Endothelial cell of umbilical vein (primary cell): Measurements from ENCODE around the gene VPS4A. TPM values are rescaled to one million over a fixed set of nuclear protein-coding genes. Genes with fewer than 3 reads are reported as not detected.

Experiments
- BruUV-seq: library from RNA; stranded (reverse); fragments of 400-500 nt; replicated peaks from 2 replicates; lab custom pipeline; 2021; lab: Mats Ljungman, UMichigan
- CTCF ChIA-PET: fragments of 300-600, 350-600 bp; sonication (Branson Sonifier 250); formaldehyde crosslinking; loops from one replicate; lab custom pipeline; 2021; ENCODE audit warnings: antibody characterized with exemption, inconsistent platforms; lab: Charles Lee
- POLR2A ChIA-PET: fragments of 300-600, 350-600 bp; sonication (Branson Sonifier 250); formaldehyde crosslinking; loops from one replicate; lab custom pipeline; 2021; ENCODE audit warnings: antibody characterized with exemption, inconsistent platforms; lab: Charles Lee
- DNase-seq: peaks from one replicate; pipeline ENCODE4 v3.0.0-alpha.2; 2011; ENCODE audit warnings: low read depth, low spot score
- FAIRE-seq: peaks from 2 replicates; lab custom pipeline; 2011; peaks lifted over from hg19 to GRCh38; lab: Jason Lieb, UNC
- H2AFZ ChIP-seq: 2 replicates; pipeline ENCODE4 v1.6.0; 2012; ENCODE audit warnings: low read depth, low read length, control low read depth, inconsistent platforms
- H3K27ac ChIP-seq: 2 replicates; pipeline ENCODE4 v1.5.1; 2011; ENCODE audit warnings: low read depth, mild to moderate bottlenecking, control low read depth, low read length, moderate library complexity; ENCODE audit not compliant: insufficient read depth
- H3K27me3 ChIP-seq, 2 experiments: 2 replicates each; pipeline versions ENCODE4 v1.6.0 to v1.6.1; 2011; ENCODE audit warnings: low read length in 2 of 2, mixed read lengths in 1 of 2; ENCODE audit not compliant: control insufficient read depth in 2 of 2, insufficient read depth in 2 of 2
- H3K36me3 ChIP-seq, 2 experiments: 2 replicates in 1 of 2; 3 replicates in 1 of 2; pipeline ENCODE4 v1.5.1; 2011; ENCODE audit warnings: low read length in 2 of 2, mild to moderate bottlenecking in 1 of 2, moderate library complexity in 1 of 2; ENCODE audit not compliant: control insufficient read depth in 2 of 2, insufficient read depth in 2 of 2; ENCODE audit errors: extremely low read depth in 1 of 2
- H3K4me1 ChIP-seq: 3 replicates; pipeline ENCODE4 v1.5.1; 2011; ENCODE audit warnings: mild to moderate bottlenecking, low read length; ENCODE audit not compliant: control insufficient read depth, insufficient read depth; ENCODE audit errors: extremely low read depth
- H3K4me2 ChIP-seq: 2 replicates; pipeline ENCODE4 v1.6.1; 2011; ENCODE audit warnings: low read length, control low read depth, mixed read lengths; ENCODE audit not compliant: insufficient read depth
- H3K4me3 ChIP-seq, 3 experiments: fragments of 200-600 bp in 1 of 3; sonication (generic), shearing (Covaris generic) in 1 of 3; replicated peaks in 1 of 3; 2 replicates each; pipeline ENCODE4 v1.5.1; 2011 to 2016; ENCODE audit warnings: control low read depth in 3 of 3, low read length in 3 of 3, mild to moderate bottlenecking in 2 of 3, inconsistent platforms in 1 of 3, low read depth in 1 of 3, moderate library complexity in 1 of 3; ENCODE audit not compliant: insufficient read depth in 1 of 3
- H3K79me2 ChIP-seq: 2 replicates; pipeline ENCODE4 v1.6.0; 2012; ENCODE audit warnings: low read length, inconsistent platforms; ENCODE audit not compliant: control insufficient read depth, insufficient read depth
- H3K9ac ChIP-seq: replicated peaks from 2 replicates; pipeline ENCODE3; 2011; ENCODE audit warnings: low read length, control low read depth; ENCODE audit not compliant: insufficient read depth; ENCODE audit errors: extremely low read depth
- H3K9me1 ChIP-seq: replicated peaks from 3 replicates; pipeline ENCODE4 v1.6.0; 2011; ENCODE audit warnings: mild to moderate bottlenecking, low read length; ENCODE audit not compliant: control insufficient read depth, insufficient read depth; ENCODE audit errors: extremely low read depth
- H3K9me3 ChIP-seq: replicated peaks from 2 replicates; pipeline ENCODE4 v1.5.1; 2012; ENCODE audit warnings: low read length, inconsistent platforms; ENCODE audit not compliant: control insufficient read depth, insufficient read depth
- H4K20me1 ChIP-seq: replicated peaks from 2 replicates; pipeline ENCODE3; 2011; ENCODE audit warnings: mild to moderate bottlenecking, low read length; ENCODE audit not compliant: control insufficient read depth, insufficient read depth; ENCODE audit errors: extremely low read depth
- EZH2 ChIP-seq: IDR thresholded peaks from 2 replicates; pipeline ENCODE4 v1.6.1; 2012; ENCODE audit warnings: borderline replicate concordance, low read depth, mild to moderate bottlenecking, moderate library complexity, low read length, inconsistent platforms; ENCODE audit not compliant: severe bottlenecking
- GATA2 ChIP-seq: IDR thresholded peaks from 2 replicates; pipeline ENCODE4 v1.7.0; 2011; ENCODE audit warnings: low read depth, mild to moderate bottlenecking, moderate library complexity, mixed read lengths, low read length; ENCODE audit not compliant: insufficient read length, insufficient read depth
- JUN ChIP-seq: IDR thresholded peaks from 2 replicates; pipeline ENCODE4 v1.6.1; 2011; ENCODE audit warnings: borderline replicate concordance, low read depth; ENCODE audit not compliant: insufficient read length, insufficient read depth
- MYC ChIP-seq: IDR thresholded peaks from one replicate; pipeline ENCODE4 v1.6.1; 2011; ENCODE audit warnings: mild to moderate bottlenecking, low read depth, low read length
- POLR2A ChIP-seq: IDR thresholded peaks from 2 replicates; pipeline ENCODE4 v1.6.1; 2012; ENCODE audit warnings: low read depth, mild to moderate bottlenecking, control low read depth, low read length
- POLR2AphosphoS5 ChIP-seq: IDR thresholded peaks from 2 replicates; pipeline ENCODE4 v1.6.1; 2012; ENCODE audit warnings: low read depth, mild to moderate bottlenecking, control low read depth, low read length, moderate library complexity; ENCODE audit not compliant: insufficient read depth
- dilution Hi-C: fragments of 300-500 bp; cut with MboI; formaldehyde crosslinking; loops from one replicate; pipeline ENCODE4 v1.15.0; 2019; ENCODE audit warnings: low sequenced_read_pairs; ENCODE audit not compliant: extremely low pct_ligation_motif_present
- intact Hi-C: fragments of 100-400 bp; cut with micrococcal nuclease; formaldehyde crosslinking; loops from one replicate; pipeline ENCODE4 v1.10.0; 2022
- polyA plus RNA-seq, 4 experiments: library from polyadenylated mRNA; depleted of rRNA in 3 of 4; stranded (reverse) in 3 of 4; unstranded in 1 of 4; fragments of >200 nt; gene quantifications; 2 replicates each; pipeline versions ENCODE4 v1.2.1 to v1.2.3, GENCODE V29; 2011 to 2012; ENCODE audit warnings: missing spikeins in 1 of 4
- total RNA-seq: library from RNA; stranded (reverse); gene quantifications from 2 replicates; pipeline ENCODE4 v1.2.3, GENCODE V29; 2021
- TF ChIP-seq, protein P1 (sequence below), 2 donors: IDR thresholded peaks; 1 replicate in 1 of 2; 2 replicates in 1 of 2; pipeline ENCODE4 v1.5.1; 2011; ENCODE audit warnings: low read length in 2 of 2, mild to moderate bottlenecking in 2 of 2, moderate library complexity in 2 of 2, control low read depth in 1 of 2, inconsistent platforms in 1 of 2, low read depth in 1 of 2; ENCODE audit not compliant: insufficient read depth in 1 of 2; ENCODE audit errors: extremely low read depth in 1 of 2

Gene VPS4A
- total and polyA plus RNA-seq, 2 donors (not counting 3 experiments of a cell fraction or from before 2014, with no cell fraction given), result 22.3 to 34.8 TPM

GRCh38 chr16:69328854-69329316 is 17.7 kb downstream of the VPS4A start:
- Histone ChIP-seq H4K20me1 (no peaks in the 10 kb centered on the region), H3K9ac (peak overlapping the region; percentile 6), H3K27me3 (no peaks in the 10 kb centered on the region), H3K4me3 (peak overlapping the region in 1 of 3 experiments; percentile 35), H3K9me1 (no peaks in the 10 kb centered on the region), H3K36me3 (peaks cover 0 to 8% of the 10 kb centered on the region in 2 experiments), H3K27ac (no peak overlapping the region), H3K9me3 (no peaks in the 10 kb centered on the region), H3K79me2 (peaks cover 40% of the 10 kb centered on the region), H3K4me2 (peak overlapping the region; percentile 60), H3K4me1 (peaks cover 21% of the 10 kb centered on the region), H2AFZ (no peak overlapping the region)
- DNase-seq, result peak; percentile 44
- BruUV-seq, result no TSS peak
- POLR2A ChIA-PET, result interaction anchor here (0.6 kb wide), 1 partner anchor 12 kb away, joined by 3 read pairs; no protein-coding TSS in a partner anchor
- intact Hi-C loops (no loop called here), dilution Hi-C loops (no loop called here)
- no peak for TF ChIP-seq JUN
- no peak for TF ChIP-seq GATA2
- peak; percentile 76 for FAIRE-seq
- CTCF ChIA-PET, result interaction anchor here (0.9 to 1.5 kb wide), 3 partner anchors 10 to 426 kb away, joined by 3 to 6 read pairs (median 5); partner anchors contain the start of genes COG8, NIP7 and NOB1

DNA sequence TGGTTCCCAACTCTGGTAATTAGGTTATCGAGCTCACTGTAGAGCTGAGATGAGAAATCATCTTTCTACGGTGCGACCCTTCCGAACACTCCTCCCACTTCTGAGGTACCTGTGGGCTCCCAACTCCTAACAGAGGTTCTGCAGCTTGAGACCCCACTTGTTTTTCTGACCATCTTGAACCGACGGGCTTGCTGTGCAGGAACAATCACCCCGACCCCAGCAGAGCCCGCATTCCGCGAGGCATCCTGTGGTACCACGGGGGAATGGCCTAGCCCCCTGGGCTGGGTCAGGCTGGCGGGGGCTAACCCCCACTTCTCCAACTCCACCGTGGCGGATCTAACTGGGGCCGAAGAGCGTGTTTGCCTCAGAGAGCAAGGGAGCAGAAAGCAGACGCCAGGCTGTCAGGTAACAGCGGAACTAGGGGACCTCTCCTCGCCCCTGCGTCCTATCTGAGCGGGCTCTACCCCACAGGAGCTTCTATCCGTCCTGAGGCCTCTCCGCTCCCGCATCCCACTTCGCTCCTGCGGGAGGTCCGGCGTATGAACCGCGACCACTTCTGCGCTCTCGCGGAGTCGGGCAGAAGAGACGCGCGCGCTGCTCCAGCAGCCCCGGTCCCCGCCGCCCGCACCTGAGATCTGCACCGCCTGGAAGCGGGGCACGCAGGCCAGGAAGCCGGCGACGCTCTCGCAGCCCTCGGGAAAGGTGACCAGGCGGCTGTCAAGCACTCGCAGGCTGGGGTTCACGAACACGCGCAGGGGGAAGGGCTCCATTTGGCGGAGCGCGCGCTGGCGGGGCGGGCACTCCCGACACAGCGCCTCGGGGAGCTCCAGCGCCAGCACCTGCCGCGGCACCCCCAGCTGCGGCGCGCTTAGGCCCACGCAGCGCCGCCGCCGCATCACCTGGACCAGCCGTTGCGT is 18.5 kb downstream of the VPS4A start:
- intact Hi-C loops, result loop anchor here (1.0 kb wide), 2 partner anchors 10 to 18 kb away; partner anchors contain the start of genes COG8, NIP7 and VPS4A
- Histone ChIP-seq H3K9me1 (no peaks in the 10 kb centered on the region), H3K36me3 (peaks cover 4 to 12% of the 10 kb centered on the region in 2 experiments), H3K9ac (peak overlapping the region; percentile 53), H3K27ac (peak overlapping the region; percentile 12), H3K27me3 (no peaks in the 10 kb centered on the region), H3K79me2 (peaks cover 39% of the 10 kb centered on the region), H3K4me3 (peak overlapping the region; percentile 26 to 67 (median 47)), H3K9me3 (no peaks in the 10 kb centered on the region), H3K4me2 (peak overlapping the region; percentile 60), H3K4me1 (peaks cover 21% of the 10 kb centered on the region), H2AFZ (peak overlapping the region; percentile 50), H4K20me1 (no peaks in the 10 kb centered on the region)
- FAIRE-seq (peak; percentile 49), DNase-seq (peak; percentile 20)
- CTCF ChIA-PET, result interaction anchor here (0.9 to 1.5 kb wide), 4 partner anchors 9 to 425 kb away, joined by 3 to 9 read pairs (median 6); partner anchors contain the start of genes COG8, NIP7 and NOB1
- dilution Hi-C loops, result no loop called here
- no TSS peak for BruUV-seq
- POLR2A ChIA-PET, result interaction anchor here (0.6 to 1.1 kb wide), 2 partner anchors 9 to 167 kb away, joined by 3 read pairs; partner anchors contain the start of genes COG8 and NIP7
- TF ChIP-seq POLR2A (no peak), POLR2AphosphoS5 (no peak), EZH2 (no peak), MYC (no peak)
- TF ChIP-seq, protein P1, sequence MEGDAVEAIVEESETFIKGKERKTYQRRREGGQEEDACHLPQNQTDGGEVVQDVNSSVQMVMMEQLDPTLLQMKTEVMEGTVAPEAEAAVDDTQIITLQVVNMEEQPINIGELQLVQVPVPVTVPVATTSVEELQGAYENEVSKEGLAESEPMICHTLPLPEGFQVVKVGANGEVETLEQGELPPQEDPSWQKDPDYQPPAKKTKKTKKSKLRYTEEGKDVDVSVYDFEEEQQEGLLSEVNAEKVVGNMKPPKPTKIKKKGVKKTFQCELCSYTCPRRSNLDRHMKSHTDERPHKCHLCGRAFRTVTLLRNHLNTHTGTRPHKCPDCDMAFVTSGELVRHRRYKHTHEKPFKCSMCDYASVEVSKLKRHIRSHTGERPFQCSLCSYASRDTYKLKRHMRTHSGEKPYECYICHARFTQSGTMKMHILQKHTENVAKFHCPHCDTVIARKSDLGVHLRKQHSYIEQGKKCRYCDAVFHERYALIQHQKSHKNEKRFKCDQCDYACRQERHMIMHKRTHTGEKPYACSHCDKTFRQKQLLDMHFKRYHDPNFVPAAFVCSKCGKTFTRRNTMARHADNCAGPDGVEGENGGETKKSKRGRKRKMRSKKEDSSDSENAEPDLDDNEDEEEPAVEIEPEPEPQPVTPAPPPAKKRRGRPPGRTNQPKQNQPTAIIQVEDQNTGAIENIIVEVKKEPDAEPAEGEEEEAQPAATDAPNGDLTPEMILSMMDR (IDR thresholded peaks at IDR 0.05; ENCODE audit: extremely low read depth in 1 of 2, insufficient read depth in 1 of 2, low read depth in 1 of 2, low read length in 2 of 2), result no peak
